GM19468 (cell line): Measurements from ENCODE around the gene CTNNBIP1.
"Not testable (repeated sequence)": the region's sequence is repeated elsewhere in the genome, so short reads cannot be mapped to it uniquely, and the experiment has no call there.

Experiments used
- ATAC-seq: cut with Tn5 transposase; IDR thresholded peaks from one replicate; pipeline ENCODE4 v1.9.1; 2021; ENCODE audit warnings: mild to moderate bottlenecking, moderate library complexity, moderate number of reproducible peaks; ENCODE audit not compliant: unreplicated experiment; ENCODE audit errors: extremely low read depth

Gene CTNNBIP1

GRCh38 chr1:9815150-9815549 is 94.9 kb downstream of the CTNNBIP1 start:
- no peak for ATAC-seq

DNA sequence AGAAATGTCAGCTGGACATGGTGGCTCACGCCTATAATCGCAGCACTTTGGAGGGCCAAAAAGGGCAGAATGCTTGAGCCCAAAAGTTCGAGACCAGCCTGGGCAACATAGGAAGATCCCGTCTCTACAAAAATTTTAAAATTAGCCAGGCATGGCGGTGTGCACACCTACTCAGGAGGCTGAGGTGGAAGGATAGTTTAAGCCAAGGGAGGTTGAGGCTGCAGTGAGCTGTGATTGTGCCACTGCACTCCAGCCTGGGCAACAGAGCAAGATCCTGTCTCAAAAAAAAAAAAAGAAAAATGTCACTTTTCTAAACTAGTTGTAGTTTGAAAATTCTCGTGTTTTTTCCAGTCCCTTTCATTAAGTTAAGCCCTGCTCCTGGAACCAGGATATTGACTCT is 95.5 kb downstream of the CTNNBIP1 start:
- no peak for ATAC-seq

DNA sequence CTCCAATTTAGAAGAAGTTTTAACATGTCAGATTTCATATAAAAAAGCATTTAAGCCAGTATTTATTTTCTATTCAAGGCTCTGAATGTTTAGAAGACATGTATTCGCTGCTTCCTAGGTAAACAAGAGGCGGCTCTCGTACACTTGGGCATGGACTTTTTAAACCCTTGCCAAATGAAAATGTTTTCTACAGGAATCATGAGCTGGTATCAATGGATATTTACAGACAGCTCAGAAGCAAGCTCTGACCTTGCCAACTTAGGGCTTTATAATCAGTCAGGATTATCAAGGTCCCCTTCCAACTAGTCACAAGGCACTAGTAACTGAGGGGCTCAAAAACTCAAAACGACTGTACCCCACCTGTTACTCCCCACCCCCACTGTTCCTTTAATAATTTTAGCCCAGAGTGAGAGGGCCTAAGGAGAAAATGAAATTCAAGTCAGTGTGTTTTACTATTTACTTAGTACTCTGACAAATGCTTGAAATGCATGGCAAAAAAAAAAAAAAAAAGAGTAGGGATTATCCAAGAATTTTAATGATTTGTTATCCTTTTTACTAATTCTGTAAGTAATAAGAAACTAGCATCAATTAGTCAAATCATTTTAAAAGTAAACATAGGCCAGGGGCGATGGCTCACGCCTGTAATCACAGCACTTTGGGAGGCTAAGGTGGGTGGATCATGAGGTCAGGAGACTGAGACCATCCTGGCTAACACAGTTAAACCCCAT is 98.7 kb downstream of the CTNNBIP1 start:
- ATAC-seq = no peak

GRCh38 chr1:9809100-9809510 is 101.0 kb downstream of the CTNNBIP1 start:
- ATAC-seq = no peak

- ATAC-seq = no peak
Observed at GRCh38 chr1:9808459-9808858, 101.6 kb downstream of the CTNNBIP1 start.

DNA sequence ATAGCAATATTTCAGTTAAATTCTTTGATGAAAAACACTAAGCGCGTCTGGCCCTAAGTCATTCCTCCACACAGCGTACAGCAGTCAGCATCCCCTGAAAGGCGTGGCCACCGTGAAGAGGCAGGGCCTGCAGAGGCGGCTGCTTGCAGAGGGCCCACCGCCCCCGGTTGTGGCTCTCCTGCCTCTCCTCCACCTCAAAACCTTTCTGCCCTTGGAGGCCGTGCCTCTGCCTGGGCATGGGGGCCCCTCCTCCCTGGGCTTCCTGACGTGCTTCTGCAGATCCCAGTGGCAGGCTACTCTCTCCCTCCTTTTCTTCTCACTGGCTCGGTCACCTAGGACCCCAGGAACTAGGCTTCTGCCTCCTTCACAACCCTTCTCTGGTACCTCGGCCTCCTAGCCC is 102.5 kb downstream of the CTNNBIP1 start:
- no peak for ATAC-seq

- not testable (repeated sequence) for ATAC-seq
Observed at GRCh38 chr1:9805972-9806371, 104.1 kb downstream of the CTNNBIP1 start.

DNA sequence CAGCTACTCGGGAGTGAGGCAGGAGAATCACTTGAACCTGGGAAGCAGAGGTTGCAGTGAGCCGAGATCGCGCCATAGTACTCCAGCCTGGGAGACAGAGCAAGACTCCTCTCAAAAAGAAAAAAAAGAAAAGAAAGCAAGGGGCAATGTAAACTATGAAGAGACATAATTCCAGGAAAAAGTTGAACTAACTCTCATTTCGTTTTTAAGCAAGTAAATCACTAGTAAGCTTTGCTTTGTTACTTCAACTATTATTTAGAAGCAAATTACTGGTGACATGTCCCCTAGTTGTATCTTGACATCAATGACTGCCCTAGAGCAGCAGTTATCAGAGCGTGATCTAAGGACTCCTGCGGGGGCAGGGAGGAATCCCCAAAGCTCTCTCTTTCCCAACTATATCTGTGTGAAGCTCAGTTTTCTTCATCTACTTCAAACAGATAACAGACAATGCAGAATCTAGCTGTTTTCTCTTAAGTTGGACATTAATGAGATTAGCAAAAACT is 105.0 kb downstream of the CTNNBIP1 start:
- ATAC-seq = no peak

GRCh38 chr1:9803003-9803918 is 106.8 kb downstream of the CTNNBIP1 start:
- ATAC-seq = not testable (repeated sequence)

DNA sequence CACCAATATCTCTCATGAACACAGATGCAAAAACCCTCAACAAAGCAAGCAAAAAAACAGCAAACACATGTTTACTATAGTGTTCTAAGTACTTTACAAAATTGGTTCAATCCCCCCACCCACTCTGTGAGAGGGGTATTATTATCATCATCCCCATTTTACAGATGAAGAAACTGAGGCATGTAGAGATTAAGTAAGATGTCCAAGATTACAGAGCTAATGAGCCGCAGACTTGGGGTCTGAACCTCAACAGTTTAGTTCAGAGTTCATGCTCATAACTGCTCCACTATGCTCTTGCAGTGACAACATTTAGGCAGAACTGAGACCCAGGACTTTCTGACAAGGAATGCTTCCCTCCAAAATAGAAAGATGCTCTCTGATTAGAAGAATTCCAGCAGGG is 108.2 kb downstream of the CTNNBIP1 start:
- no peak for ATAC-seq
